ENCODE data around the gene ANKRD60.

The ANKRD60 gene

DNA sequence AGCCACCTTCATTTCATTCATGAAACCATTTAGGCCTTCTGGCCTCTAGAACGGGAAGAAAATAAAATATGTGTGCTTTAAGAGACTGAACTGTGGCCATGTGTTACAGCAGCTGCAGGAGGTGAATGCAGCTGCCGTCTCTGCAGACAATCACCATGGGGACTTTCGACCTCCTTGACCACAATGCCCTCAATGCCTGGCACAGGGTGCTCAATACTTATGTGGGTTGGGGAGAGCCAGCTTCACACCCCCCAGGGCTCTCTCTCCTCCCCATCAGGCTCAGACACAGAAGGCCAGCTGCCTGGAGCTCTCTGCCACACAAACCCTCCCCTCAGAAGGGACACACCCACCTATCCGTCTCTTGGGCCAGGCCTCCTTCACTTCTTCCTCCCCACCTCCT, 43.5 kb downstream of the ANKRD60 start:
- DNase-seq, result no peak

DNA sequence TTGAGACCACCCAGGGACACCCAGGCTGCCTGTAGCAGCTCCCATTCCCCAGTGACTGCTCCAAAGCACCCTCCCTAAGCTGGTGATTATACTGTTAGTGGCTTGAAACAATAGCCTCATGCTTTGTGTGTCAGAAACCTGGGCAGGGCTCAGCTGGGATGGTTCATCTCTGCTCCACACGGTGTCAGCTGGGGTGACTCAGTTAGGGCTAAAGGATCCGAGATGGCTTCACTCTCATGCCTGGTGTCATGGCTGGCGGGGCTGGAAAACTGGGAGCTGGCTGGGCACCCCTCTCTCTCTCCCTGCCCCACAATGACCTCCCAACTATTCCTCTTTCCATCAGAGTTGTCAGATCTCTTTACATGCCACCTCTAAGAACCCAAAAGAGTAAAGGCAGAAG, 44.4 kb downstream of the ANKRD60 start:
- DNase-seq, result no peak

DNA sequence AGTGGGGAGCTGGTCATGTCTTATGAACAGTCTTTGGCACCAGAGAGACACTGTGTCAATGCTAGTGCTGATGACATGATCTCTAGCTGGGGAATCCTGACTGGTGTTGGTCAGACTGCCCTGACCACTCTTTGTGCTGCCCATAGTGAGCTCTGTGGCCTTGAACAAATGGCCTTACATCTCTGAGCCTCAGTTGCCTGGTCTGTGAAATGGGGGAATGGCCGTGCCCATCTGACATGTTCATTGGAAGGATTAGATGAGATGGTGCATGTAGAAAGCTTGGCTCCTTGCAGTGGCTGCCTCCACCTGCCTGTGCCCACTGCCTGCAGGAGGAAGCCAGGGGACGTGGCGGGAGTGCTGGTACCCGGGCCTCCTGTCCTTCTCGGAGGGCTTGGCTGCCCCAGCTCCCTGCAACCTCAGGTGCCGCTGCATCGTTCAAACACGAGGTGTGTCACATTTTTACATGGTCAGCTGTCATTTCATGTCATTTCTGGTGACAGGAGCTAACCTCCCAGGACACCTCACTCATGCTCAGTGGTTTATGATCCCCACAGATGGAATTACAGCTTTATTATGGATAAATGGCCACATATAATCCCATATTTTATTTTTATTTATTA, 45.8 kb downstream of the ANKRD60 start:
- DNase-seq, result no peak

GRCh38 chr20:58179432-58180099, 48.9 kb downstream of the ANKRD60 start:
- DNase-seq, result peak; percentile 77

GRCh38 chr20:58179083-58179431, 49.4 kb downstream of the ANKRD60 start:
- DNase-seq, result peak; percentile 43

- DNase-seq, result no peak
These were observed 50.7 kb downstream of the ANKRD60 start for GRCh38 chr20:58177799-58178198.

- no peak for DNase-seq
These were observed 52.6 kb downstream of the ANKRD60 start for GRCh38 chr20:58175836-58176235.

DNA sequence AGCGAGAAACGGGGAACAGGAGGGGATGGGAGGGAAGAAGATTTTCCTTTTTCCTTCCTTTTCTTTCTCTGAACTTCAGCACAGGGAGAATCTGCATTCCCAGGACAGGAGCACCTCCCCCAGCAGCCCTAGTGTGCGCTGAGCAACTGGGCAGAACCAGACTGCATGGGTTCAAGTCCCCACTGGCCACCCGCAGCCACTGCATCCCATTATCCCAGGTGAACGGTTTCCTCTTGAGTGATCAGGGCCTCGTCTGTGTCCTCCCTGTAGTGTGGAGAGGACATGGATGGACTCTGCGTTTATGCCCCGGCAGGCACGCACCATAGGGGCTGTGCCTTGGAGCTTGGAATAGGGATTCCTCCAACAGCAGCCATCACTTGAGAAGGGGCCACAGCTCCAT, 53.0 kb downstream of the ANKRD60 start:
- DNase-seq, result no peak

DNA sequence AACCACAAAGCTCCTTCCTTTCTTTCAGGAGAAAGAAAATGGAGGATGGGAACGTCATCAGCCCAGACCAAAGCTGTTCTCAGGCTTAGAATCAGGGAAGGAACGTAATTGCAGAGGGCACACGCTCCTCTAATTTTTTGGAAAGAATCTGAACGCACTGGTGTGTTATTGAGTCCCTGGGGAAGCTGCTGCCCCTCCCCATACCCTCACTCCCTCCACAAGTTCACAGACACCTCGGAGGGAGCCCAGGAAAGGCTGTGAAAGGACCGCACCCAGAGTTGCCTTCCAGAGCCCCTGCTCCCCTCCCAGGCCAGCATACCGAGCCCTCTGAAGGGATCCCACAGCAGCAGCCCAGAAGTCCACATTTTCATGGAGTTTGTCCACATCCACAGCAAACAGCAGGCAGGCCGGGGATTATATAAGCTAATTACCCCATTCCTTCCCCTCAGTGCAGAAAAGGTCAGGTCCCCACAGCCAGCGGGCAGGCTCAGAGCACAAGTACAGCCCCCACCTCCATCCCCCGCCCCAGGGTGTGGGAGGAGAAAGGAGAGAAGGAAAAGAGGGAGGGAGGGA, 53.7 kb downstream of the ANKRD60 start:
- peak; percentile 81 for DNase-seq

GRCh38 chr20:58173930-58174707, 54.3 kb downstream of the ANKRD60 start:
- peak; percentile 67 for DNase-seq

DNA sequence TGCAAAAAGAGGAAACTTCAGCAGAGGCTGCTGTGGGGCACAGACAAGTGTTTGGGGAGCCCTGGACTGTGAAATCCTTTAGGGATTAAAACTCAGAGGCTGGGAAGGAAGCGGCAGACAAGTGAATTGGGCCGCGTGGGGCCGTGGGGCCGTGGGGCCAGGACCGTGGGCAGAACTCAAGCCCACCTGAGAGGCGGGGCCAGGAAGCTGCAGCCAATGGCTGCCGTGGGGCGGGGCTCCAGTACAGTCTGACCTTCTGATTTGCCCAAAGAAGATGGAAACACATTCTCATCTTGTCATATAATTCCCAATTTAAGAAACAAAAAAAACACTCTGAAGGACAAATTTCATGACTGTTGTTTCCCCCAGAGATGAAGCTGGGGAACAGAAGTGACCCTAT, 55.4 kb downstream of the ANKRD60 start:
- DNase-seq, result no peak

DNA sequence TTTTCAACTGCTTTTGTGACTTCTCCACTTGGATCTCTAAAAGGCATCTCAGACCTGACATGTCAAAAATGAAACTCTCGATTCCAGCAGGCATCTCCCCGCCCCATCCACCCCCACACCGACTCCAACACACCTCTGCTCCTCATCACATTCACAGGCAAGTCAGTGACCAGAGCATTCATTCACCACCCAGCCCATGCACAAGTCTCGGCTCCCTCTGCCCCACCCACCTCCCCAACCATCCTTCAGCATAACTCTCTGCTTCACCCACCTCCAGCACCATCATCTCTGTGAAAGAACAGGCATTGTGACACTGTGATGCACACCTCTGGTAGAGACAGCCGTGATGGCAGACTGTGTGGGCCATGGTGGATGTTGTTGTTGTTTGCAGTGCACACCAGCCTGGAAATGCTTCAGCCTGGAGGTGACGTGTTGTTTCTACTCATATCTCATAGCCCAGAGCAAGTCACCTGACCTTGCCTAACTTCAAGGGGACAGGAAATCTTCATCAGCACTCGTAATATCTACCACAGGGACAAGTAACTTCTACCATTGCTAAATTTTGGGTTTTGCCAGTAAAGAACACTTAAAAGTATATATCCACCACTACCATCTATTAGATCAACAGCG, 56.5 kb downstream of the ANKRD60 start:
- DNase-seq, result no peak

DNA sequence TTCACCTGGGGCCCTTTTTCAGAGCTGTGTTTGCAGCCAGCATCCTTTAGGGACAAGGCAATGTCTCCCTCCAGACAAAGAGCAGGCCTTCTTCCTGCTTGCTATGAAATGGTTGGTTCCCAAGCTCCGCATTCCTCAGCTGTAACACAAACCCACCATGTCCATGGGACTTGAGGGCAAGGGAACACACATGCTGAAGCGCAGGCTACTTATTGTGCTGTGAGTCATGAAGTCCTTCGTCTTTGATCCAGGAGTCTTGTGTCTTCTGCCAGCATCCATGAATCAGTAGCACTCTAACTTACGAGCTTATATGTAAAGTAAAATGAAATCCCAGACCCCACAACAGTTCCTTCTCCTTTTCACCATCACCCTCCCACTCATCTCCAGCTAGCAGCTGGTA, 59.0 kb downstream of the ANKRD60 start:
- DNase-seq, result peak; percentile 30

- peak; percentile 10 for DNase-seq
These were observed 59.6 kb downstream of the ANKRD60 start for GRCh38 chr20:58168843-58169242.

GRCh38 chr20:58167759-58168158, 60.7 kb downstream of the ANKRD60 start:
- no peak for DNase-seq

All from left hindlimb (tissue), 1 donor.